Prostate gland (tissue), 2 donors: ENCODE results near the gene NPHS1. TPM values are rescaled to one million over a fixed set of nuclear protein-coding genes. Genes with fewer than 3 reads are reported as not detected.
"Not testable (repeated sequence)": the region's sequence is repeated elsewhere in the genome, so short reads cannot be mapped to it uniquely, and the experiment has no call there.

ENCODE experiments used
- DNase-seq: peaks from one replicate; pipeline ENCODE4 v3.0.0-alpha.2; 2019; ENCODE audit warnings: low spot score
- H3K27ac ChIP-seq, 2 donors: fragments of 200-600 bp; sonication (generic); 2 replicates each; pipeline ENCODE4 v1.5.1; 2017 to 2019
- H3K27me3 ChIP-seq: fragments of 200-600 bp; sonication (generic); replicated peaks from 2 replicates; pipeline ENCODE4 v1.5.1; 2019; ENCODE audit not compliant: insufficient read depth
- H3K36me3 ChIP-seq, 2 donors: fragments of 200-600 bp; sonication (generic); 1 replicate in 1 of 2; 2 replicates in 1 of 2; pipeline versions ENCODE4 v1.5.1 to v1.8.1; 2017 to 2019
- H3K4me1 ChIP-seq: fragments of 200-600 bp; sonication (generic); replicated peaks from 2 replicates; pipeline ENCODE4 v1.5.1; 2019
- H3K4me3 ChIP-seq, 2 donors: fragments of 200-600 bp; sonication (generic); 2 replicates each; pipeline ENCODE4 v1.5.1; 2017 to 2019
- H3K9me3 ChIP-seq: fragments of 200-600 bp; sonication (generic); 2 replicates; pipeline ENCODE4 v1.5.1; 2017
- CTCF ChIP-seq, 4 experiments: fragments of 200-600 bp in 2 of 4; fragments of 450-650 bp in 2 of 4; sonication (generic) in 2 of 4; IDR thresholded peaks; 1 replicate in 3 of 4; 2 replicates in 1 of 4; pipeline ENCODE4 v1.5.1; 2016 to 2019; ENCODE audit warnings: antibody characterized with exemption in 4 of 4, mild to moderate bottlenecking in 2 of 4, moderate library complexity in 2 of 4
- POLR2A ChIP-seq: fragments of 450-650 bp; IDR thresholded peaks from one replicate; pipeline ENCODE4 v1.6.1; 2016; ENCODE audit warnings: antibody characterized with exemption, mild to moderate bottlenecking
- POLR2AphosphoS5 ChIP-seq: sonication (generic); formaldehyde crosslinking; IDR thresholded peaks from one replicate; pipeline ENCODE4 v1.6.1; 2017; ENCODE audit warnings: antibody characterized with exemption
- WGBS: methylation state at CpG from one replicate; pipeline ENCODE4 v1.1.5; 2018; 5-methylcytosine and 5-hydroxymethylcytosine counted together
- intact Hi-C: fragments of 100-400 bp; cut with DNase I; formaldehyde crosslinking; loops from one replicate; pipeline ENCODE4 v1.14.2; 2022
- total RNA-seq, 2 donors: library from RNA; depleted of rRNA; stranded (reverse); fragments of >200 nt; gene quantifications; one replicate each; pipeline ENCODE4 v1.1.0, GENCODE V29; 2016

NPHS1 gene
- total RNA-seq, 2 donors from 2014 or later = 0.23 TPM; not detected in 1

DNA sequence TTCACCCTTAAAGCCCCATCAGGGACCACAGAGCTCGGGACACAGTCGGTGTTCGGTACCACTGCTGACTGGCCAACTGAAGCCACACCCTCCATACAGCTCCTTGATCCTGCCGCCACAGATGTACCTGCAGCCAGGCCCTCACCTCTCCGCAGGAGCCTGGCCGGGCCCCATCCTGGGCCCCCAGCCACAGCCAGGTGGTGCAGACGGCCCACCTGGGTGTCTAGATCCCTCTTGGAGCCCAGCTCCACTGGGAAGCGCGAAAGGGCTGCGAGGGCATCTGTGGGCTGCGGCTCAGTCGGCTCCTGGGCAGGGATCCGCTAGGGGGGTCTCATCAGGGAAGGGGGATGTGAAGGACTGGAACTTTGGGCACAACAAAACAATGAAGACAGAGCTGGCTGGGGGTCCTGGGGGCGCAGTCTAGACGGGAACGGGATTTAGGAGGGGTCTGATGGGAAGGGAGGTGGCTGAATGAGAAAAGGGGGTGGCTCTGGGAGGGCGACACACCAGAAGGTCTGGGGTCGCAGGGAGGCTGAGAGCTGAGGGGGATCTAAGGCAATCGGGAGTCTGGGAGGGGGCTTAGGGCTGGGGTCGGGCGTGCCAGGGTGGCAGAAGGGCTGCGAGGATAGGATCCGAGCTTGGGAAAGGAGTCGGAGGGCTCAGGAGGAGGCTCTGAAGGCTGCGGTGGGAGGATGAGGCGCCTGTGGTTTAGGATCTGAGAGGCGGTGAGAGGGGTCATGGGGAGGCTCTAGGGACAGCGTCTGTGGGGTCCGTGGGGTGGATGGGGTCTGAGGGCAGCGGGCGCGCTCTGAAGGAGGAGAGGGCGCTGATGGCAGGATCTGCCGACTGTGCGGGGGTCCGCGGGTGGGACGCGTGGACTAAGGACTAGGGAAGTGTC is 55.4 kb downstream of the NPHS1 start:
- WGBS = 12% methylated on average over 38 of the region's 39 CpGs
- DNase-seq = no peak
- H3K36me3 ChIP-seq = no peaks in the 10 kb centered on the region
- no peak overlapping the region for H3K4me3 ChIP-seq
- TF ChIP-seq POLR2AphosphoS5 (no peak), POLR2A (no peak), CTCF (IDR thresholded peaks at IDR 0.05) (no peak)
- H3K27ac ChIP-seq = no peak overlapping the region
- peaks cover 2% of the 10 kb centered on the region for H3K4me1 ChIP-seq
- no peaks in the 10 kb centered on the region for H3K9me3 ChIP-seq
- H3K27me3 ChIP-seq = peaks cover 12% of the 10 kb centered on the region
- intact Hi-C loops = no loop called here

GRCh38 chr19:35795564-35795963 is 56.7 kb downstream of the NPHS1 start:
- H3K27ac ChIP-seq, H3K4me1 ChIP-seq, DNase-seq, H3K4me3 ChIP-seq, intact Hi-C loops, H3K9me3 ChIP-seq, H3K36me3 ChIP-seq: not testable (repeated sequence)
- peaks cover 12% of the 10 kb centered on the region for H3K27me3 ChIP-seq
- 92% methylated on average over 1 of the region's 1 CpG for WGBS

DNA sequence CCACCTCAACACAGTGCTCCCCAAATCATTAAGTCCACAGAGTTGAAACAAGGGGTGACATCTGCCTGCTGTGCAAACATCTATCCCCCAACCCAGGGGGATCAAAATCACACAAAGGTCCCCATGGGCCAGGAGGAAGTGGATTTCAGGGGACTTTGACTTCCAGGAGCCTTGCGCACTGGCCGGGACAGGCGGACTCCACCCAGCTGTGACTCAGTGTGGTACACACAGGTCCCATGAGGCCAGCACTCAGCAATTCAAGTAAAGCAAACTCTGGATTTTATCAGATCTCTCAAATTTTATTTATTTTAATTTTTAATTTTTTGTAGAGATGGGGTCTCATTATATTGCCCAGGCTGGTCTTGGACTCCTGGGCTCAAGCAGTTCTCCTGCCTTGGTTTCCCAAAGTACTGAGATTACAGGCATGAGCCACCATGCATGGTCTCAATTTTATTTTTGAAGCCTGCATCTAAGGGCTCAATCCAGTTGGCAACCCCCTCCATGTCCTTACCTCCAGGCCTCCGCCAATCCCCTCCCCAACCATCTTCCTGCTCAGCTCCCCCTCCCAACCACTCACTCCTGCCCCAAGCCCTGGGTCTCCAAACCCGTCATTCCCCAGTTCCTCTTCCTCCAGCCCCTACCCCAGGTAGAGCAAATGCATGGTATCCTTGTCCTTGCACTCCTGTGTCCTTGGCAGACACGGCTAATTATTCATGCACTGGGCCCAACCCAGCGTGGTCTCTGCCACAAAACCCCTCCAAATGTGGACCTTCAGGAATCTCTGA is 58.7 kb downstream of the NPHS1 start:
- intact Hi-C loops = no loop called here
- DNase-seq = no peak
- H3K4me3 ChIP-seq = no peak overlapping the region
- H3K27me3 ChIP-seq = peaks cover 12% of the 10 kb centered on the region
- H3K4me1 ChIP-seq = peaks cover 2% of the 10 kb centered on the region
- TF ChIP-seq POLR2A (no peak), POLR2AphosphoS5 (no peak)
- 75% methylated on average over 7 of the region's 7 CpGs for WGBS
- H3K27ac ChIP-seq = no peak overlapping the region
- H3K36me3 ChIP-seq = no peaks in the 10 kb centered on the region
- H3K9me3 ChIP-seq = no peaks in the 10 kb centered on the region

- no peak overlapping the region for H3K27ac ChIP-seq
- 66% methylated on average over 8 of the region's 8 CpGs for WGBS
- H3K27me3 ChIP-seq = peaks cover 12% of the 10 kb centered on the region
Observed at GRCh38 chr19:35792888-35793287, 59.4 kb downstream of the NPHS1 start.

DNA sequence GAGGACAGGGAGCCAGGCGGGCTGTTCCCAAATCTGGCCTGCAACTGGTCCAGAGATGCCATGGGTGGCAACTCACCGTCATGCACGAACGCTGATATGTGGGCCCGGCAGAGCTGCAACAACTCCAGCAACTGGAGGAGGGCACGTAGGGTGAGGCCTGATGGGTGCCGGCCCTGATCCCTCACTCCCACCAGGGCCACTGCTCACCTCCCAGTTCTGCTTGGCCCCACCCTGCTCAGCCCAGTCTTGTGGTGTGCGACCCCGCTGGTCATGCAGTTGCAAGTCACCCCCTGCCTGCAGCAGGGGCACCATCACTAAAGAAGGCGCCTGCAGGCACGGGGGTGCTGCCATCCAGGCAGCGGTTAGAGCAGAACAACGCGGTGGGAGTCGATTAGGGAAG is 60.0 kb downstream of the NPHS1 start:
- no peak for TF ChIP-seq POLR2AphosphoS5
- TF ChIP-seq POLR2A = no peak
- TF ChIP-seq CTCF (IDR thresholded peaks at IDR 0.05) = no peak
- no peak for DNase-seq
- no peak overlapping the region for H3K27ac ChIP-seq
- no peaks in the 10 kb centered on the region for H3K9me3 ChIP-seq
- intact Hi-C loops = no loop called here
- H3K4me1 ChIP-seq = no peaks in the 10 kb centered on the region
- 87% methylated on average over 15 of the region's 15 CpGs for WGBS
- H3K36me3 ChIP-seq = no peaks in the 10 kb centered on the region
- peaks cover 9% of the 10 kb centered on the region for H3K27me3 ChIP-seq
- no peak overlapping the region for H3K4me3 ChIP-seq

More at GRCh38 chr19:35792888-35793287, 59.4 kb downstream of the NPHS1 start:
- TF ChIP-seq CTCF (IDR thresholded peaks at IDR 0.05) (no peak), POLR2A (no peak), POLR2AphosphoS5 (no peak)
- no peaks in the 10 kb centered on the region for H3K9me3 ChIP-seq
- peaks cover 2% of the 10 kb centered on the region for H3K4me1 ChIP-seq
- no peak overlapping the region for H3K4me3 ChIP-seq
- DNase-seq = no peak
- no peaks in the 10 kb centered on the region for H3K36me3 ChIP-seq
- intact Hi-C loops = no loop called here
